ENCODE measurements around the gene NMUR2.

The NMUR2 gene, protein sequence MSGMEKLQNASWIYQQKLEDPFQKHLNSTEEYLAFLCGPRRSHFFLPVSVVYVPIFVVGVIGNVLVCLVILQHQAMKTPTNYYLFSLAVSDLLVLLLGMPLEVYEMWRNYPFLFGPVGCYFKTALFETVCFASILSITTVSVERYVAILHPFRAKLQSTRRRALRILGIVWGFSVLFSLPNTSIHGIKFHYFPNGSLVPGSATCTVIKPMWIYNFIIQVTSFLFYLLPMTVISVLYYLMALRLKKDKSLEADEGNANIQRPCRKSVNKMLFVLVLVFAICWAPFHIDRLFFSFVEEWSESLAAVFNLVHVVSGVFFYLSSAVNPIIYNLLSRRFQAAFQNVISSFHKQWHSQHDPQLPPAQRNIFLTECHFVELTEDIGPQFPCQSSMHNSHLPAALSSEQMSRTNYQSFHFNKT

GRCh38 chr5:152405145-152405544, at the start of gene NMUR2:
NMUR2 (minus strand) TSS chr5:152405279; CDS start chr5:152405113, 166 bp downstream.
- Mint-ChIP-seq H3K4me1 (peaks cover 4% of the 10 kb centered on the region), H3K27me3 (no peaks in the 10 kb centered on the region), H3K9me3 (peaks cover 6 to 11% of the 10 kb centered on the region in 2 donors), H3K4me3 (no peak within 1 kb of the TSS), H3K27ac (peak within 1 kb of the TSS in 1 of 2 donors; percentile 23)
- no peak for ATAC-seq
- no peak for DNase-seq

- no peaks in the 10 kb centered on the region for H3K4me1 Mint-ChIP-seq
- no peak overlapping the region for H3K4me3 Mint-ChIP-seq
- H3K9me3 Mint-ChIP-seq, result no peaks in the 10 kb centered on the region
- no peak for ATAC-seq
- H3K27ac Mint-ChIP-seq, result no peak overlapping the region
- DNase-seq, result no peak
- no peaks in the 10 kb centered on the region for H3K27me3 Mint-ChIP-seq
These were observed 38.9 kb upstream of the NMUR2 start for GRCh38 chr5:152443935-152444334.

- H3K27ac Mint-ChIP-seq, result no peak overlapping the region
- ATAC-seq (no peak), DNase-seq (no peak)
- H3K4me1 Mint-ChIP-seq, result no peaks in the 10 kb centered on the region
- H3K4me3 Mint-ChIP-seq, result no peak overlapping the region
- H3K27me3 Mint-ChIP-seq, result no peaks in the 10 kb centered on the region
- H3K9me3 Mint-ChIP-seq, result peaks cover 0 to 6% of the 10 kb centered on the region in 2 donors
These were observed 34.7 kb upstream of the NMUR2 start for GRCh38 chr5:152439791-152440190.

- H3K9me3 Mint-ChIP-seq, result peaks cover 0 to 6% of the 10 kb centered on the region in 2 donors
- no peak overlapping the region for H3K4me3 Mint-ChIP-seq
- no peaks in the 10 kb centered on the region for H3K27me3 Mint-ChIP-seq
- no peaks in the 10 kb centered on the region for H3K4me1 Mint-ChIP-seq
- ATAC-seq (no peak), DNase-seq (no peak)
- no peak overlapping the region for H3K27ac Mint-ChIP-seq
These were observed 32.8 kb upstream of the NMUR2 start for GRCh38 chr5:152437866-152438265.

DNA sequence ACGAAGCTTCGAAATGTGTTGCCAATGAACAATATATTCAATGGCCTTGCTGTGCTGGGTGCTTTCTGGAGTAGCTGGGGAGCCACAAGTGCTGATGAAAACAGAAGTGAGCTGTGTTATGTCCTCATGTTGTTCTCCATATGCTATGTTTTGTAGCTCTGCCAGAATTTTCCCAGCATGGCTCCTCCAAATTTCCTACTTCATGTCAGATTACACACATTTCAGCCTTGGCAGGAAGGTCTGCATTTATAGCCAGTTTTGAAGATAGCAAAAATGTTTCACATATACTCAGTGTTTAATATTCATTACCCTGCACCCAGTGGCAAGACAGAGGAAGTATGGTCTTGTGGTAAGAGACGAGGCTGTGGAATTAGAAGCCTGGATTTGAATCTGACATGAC, 22.6 kb upstream of the NMUR2 start:
- no peak overlapping the region for H3K4me3 Mint-ChIP-seq

GRCh38 chr5:152425083-152425482, 20.0 kb upstream of the NMUR2 start:
- ATAC-seq, result no peak
- Mint-ChIP-seq H3K27ac (no peak overlapping the region), H3K4me1 (no peaks in the 10 kb centered on the region), H3K9me3 (no peaks in the 10 kb centered on the region), H3K27me3 (no peaks in the 10 kb centered on the region), H3K4me3 (no peak overlapping the region)
- DNase-seq, result no peak

More for the DNA sequence above, 22.6 kb upstream of the NMUR2 start:
- ATAC-seq, result no peak
- Mint-ChIP-seq H3K27me3 (no peaks in the 10 kb centered on the region), H3K9me3 (no peaks in the 10 kb centered on the region), H3K27ac (no peak overlapping the region), H3K4me1 (no peaks in the 10 kb centered on the region)
- DNase-seq, result no peak

DNA sequence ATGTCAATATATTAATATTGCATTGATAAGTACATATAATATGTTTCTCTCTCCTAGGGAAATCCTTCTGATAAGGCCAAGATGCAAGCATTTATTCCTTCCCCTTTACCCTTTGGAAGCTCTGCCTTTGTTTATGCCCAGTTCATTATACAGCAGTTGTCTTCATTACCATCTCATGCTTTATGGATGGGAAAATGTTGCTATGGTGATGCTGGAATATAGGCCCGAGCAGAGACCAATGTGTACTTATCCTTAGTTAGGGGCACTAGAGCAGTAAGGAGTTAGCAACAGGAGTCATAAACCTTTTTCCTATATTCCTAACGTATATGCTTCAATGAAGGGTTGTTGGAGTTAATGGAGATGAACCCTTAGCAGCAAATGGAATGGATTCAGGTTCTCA, 19.4 kb upstream of the NMUR2 start:
- Mint-ChIP-seq H3K27me3 (no peaks in the 10 kb centered on the region), H3K4me3 (no peak overlapping the region), H3K9me3 (no peaks in the 10 kb centered on the region), H3K4me1 (no peaks in the 10 kb centered on the region), H3K27ac (no peak overlapping the region)
- ATAC-seq (no peak), DNase-seq (no peak)

- no peaks in the 10 kb centered on the region for H3K9me3 Mint-ChIP-seq
- H3K4me3 Mint-ChIP-seq, result no peak overlapping the region
- no peaks in the 10 kb centered on the region for H3K27me3 Mint-ChIP-seq
- no peak overlapping the region for H3K27ac Mint-ChIP-seq
- H3K4me1 Mint-ChIP-seq, result no peaks in the 10 kb centered on the region
- ATAC-seq, result no peak
- DNase-seq, result no peak
These were observed 17.0 kb upstream of the NMUR2 start for GRCh38 chr5:152422081-152422480.

DNA sequence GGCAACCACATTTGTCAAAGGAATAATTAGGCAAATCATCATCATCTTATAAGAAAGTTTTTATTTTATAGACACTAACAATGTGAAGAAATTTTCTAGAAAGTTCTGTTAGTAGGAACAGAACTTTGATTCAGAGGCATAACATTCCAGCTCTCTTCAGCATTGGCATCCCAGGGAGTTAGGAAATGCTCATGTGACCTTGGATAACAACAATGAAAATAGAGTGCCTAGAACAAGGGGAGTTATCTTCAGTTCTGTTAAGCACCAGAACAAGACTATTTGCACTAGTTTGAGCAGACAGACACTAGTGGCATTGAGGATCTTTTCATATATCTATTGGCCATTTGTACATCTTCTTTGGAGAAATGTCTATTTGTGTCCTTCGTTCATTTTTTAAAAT, 7.0 kb upstream of the NMUR2 start:
- Mint-ChIP-seq H3K27ac (no peak overlapping the region), H3K4me3 (no peak overlapping the region), H3K4me1 (no peaks in the 10 kb centered on the region), H3K9me3 (peaks cover 0 to 8% of the 10 kb centered on the region in 2 donors), H3K27me3 (no peaks in the 10 kb centered on the region)
- ATAC-seq (no peak), DNase-seq (no peak)

GRCh38 chr5:152406082-152406481, 1.0 kb upstream of the NMUR2 start:
- ATAC-seq, result no peak
- Mint-ChIP-seq H3K4me1 (peaks cover 4% of the 10 kb centered on the region), H3K9me3 (peaks cover 6 to 11% of the 10 kb centered on the region in 2 donors), H3K27me3 (no peaks in the 10 kb centered on the region), H3K4me3 (no peak overlapping the region), H3K27ac (no peak overlapping the region)
- DNase-seq, result no peak

GRCh38 chr5:152404494-152404893, 585 bp downstream of the NMUR2 start:
- no peak for ATAC-seq
- Mint-ChIP-seq H3K27me3 (no peaks in the 10 kb centered on the region), H3K4me1 (peaks cover 4% of the 10 kb centered on the region)

DNA sequence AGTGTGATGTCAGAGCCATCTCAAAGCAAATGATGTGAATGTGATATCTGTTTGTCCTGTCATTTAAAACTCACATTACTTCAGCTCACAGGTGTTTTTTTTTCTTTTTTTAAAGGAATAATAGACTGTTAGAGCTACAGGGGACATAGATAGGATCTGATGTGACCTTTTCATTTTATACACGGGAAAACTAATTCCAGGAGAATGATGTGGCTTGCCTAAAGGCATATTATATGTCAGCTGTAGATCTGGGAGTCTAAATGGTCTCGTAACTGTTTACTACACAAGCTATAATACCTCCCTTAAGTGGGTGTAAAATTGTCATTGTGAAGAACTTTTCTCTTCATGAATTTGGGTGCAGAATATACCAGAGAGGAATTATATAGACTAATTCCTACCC, 2.0 kb downstream of the NMUR2 start:
- Mint-ChIP-seq H3K27ac (no peak overlapping the region), H3K27me3 (no peaks in the 10 kb centered on the region), H3K4me3 (no peak overlapping the region), H3K4me1 (peaks cover 4% of the 10 kb centered on the region), H3K9me3 (peaks cover 6 to 11% of the 10 kb centered on the region in 2 donors)
- DNase-seq (no peak), ATAC-seq (no peak)

More at GRCh38 chr5:152404494-152404893, 585 bp downstream of the NMUR2 start:
- peaks cover 6 to 11% of the 10 kb centered on the region in 2 donors for H3K9me3 Mint-ChIP-seq
- H3K27ac Mint-ChIP-seq, result peak overlapping the region in 1 of 2 donors; percentile 23
- H3K4me3 Mint-ChIP-seq, result no peak overlapping the region
- DNase-seq, result no peak

DNA sequence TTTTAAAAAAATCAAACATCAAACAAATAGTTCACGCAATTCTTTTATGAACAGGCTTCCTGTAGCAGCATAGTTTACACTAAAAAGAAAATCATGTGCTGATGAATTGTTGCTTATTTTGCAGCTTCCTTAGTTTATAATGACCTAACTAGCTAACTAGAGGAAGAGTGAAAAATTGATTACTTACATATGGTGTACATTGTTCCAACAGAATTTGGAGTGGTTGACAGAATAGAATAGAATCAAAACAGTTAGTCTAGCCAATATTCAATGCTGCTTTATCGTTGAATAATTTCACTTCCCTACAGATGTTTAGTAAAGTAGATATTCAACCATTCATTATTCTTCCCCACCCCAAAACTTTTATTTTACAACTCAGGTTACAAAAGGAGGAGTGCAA, 4.2 kb downstream of the NMUR2 start:
- Mint-ChIP-seq H3K4me3 (no peak overlapping the region), H3K27ac (no peak overlapping the region), H3K9me3 (peaks cover 6 to 11% of the 10 kb centered on the region in 2 donors), H3K4me1 (peaks cover 4% of the 10 kb centered on the region), H3K27me3 (no peaks in the 10 kb centered on the region)
- DNase-seq, result no peak
- ATAC-seq, result no peak

GRCh38 chr5:152397581-152397980, 7.5 kb downstream of the NMUR2 start:
- no peak for ATAC-seq
- no peaks in the 10 kb centered on the region for H3K27me3 Mint-ChIP-seq
- H3K4me1 Mint-ChIP-seq, result no peaks in the 10 kb centered on the region
- no peak overlapping the region for H3K4me3 Mint-ChIP-seq
- H3K9me3 Mint-ChIP-seq, result no peaks in the 10 kb centered on the region
- H3K27ac Mint-ChIP-seq, result no peak overlapping the region
- no peak for DNase-seq

- Mint-ChIP-seq H3K27me3 (peaks cover 8% of the 10 kb centered on the region), H3K4me1 (no peaks in the 10 kb centered on the region), H3K27ac (no peak overlapping the region), H3K9me3 (peaks cover 0 to 8% of the 10 kb centered on the region in 2 donors), H3K4me3 (no peak overlapping the region)
- no peak for ATAC-seq
- DNase-seq, result no peak
These were observed 11.6 kb downstream of the NMUR2 start for GRCh38 chr5:152393441-152393840.

DNA sequence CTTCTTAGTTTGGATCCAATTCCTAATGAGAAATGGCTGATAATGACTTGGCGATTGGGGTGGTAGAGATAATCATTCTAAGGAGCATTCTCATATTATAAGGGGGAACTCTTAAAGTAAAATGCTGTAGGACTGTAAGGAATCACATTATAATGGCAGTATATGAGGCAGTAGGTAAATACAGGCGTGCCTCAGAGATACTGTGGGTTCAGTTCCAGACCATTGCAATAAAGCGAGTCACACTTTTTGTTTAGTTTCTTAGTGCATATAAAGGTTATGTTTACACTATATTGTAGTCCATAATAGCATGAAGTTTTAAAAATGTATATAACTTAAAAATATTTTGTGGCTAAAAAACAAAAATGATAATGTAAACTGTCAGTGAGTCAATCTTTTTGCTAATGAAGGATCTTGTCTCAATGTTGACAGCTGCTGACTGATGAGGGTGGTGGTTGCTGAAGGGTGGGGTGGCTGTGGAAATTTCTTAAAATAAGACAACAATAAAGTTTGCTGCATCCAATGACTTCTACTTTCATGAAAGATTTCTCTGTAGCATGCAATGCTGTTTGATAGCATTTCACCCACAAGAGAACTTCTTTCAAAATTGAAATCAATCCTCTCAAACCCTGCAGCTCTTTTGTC, 15.8 kb downstream of the NMUR2 start:
- no peak overlapping the region for H3K4me3 Mint-ChIP-seq
- no peak for ATAC-seq
- peaks cover 8% of the 10 kb centered on the region for H3K27me3 Mint-ChIP-seq
- no peak for DNase-seq
- peaks cover 0 to 8% of the 10 kb centered on the region in 2 donors for H3K9me3 Mint-ChIP-seq
- no peaks in the 10 kb centered on the region for H3K4me1 Mint-ChIP-seq
- peak overlapping the region in 1 of 2 donors; percentile 25 for H3K27ac Mint-ChIP-seq

Measured in stimulated activated naive CD8-positive, alpha-beta T cell treated with anti-CD3 and anti-CD28 coated beads, Interleukin-15, amount 100 ng/mL, for 72 hours (primary cell).